ENCODE results near the gene UTS2B. TPM values are rescaled to one million over a fixed set of nuclear protein-coding genes. Genes with fewer than 3 reads are reported as not detected.

The UTS2B gene
- total and polyA plus RNA-seq, 2 experiments from 2014 or later: 0.21 TPM; not detected in 1

- H3K9me3 Mint-ChIP-seq: no peaks in the 10 kb centered on the region
These were observed 1.9 kb downstream of the UTS2B start for GRCh38 chr3:191328383-191328961.

More at GRCh38 chr3:191328383-191328961, 1.9 kb downstream of the UTS2B start:
- H3K9me2 ChIP-seq (ENCODE audit: insufficient read depth): no peaks in the 10 kb centered on the region
- H3K27ac ChIP-seq (ENCODE audit: low read depth): no peak overlapping the region
- peaks cover 29% of the 10 kb centered on the region for H3K79me2 ChIP-seq (replicated peaks; ENCODE audit: insufficient read depth)
- Mint-ChIP-seq H3K36me3 (ENCODE audit: low read depth) (no peaks in the 10 kb centered on the region), H3K4me1 (peaks cover 31% of the 10 kb centered on the region), H3K27me3 (ENCODE audit: insufficient read depth, low read depth, poor library complexity) (peaks cover 9% of the 10 kb centered on the region), H3K27ac (no peak overlapping the region), H3K4me3 (peak overlapping the region; percentile 68)
- peak overlapping the region; percentile 83 for H3K4me3 ChIP-seq
- H4K20me1 ChIP-seq (replicated peaks; ENCODE audit: insufficient read depth): no peaks in the 10 kb centered on the region
- no peak for DNase-seq (ENCODE audit: low spot score)
- H3F3A ChIP-seq (replicated peaks; ENCODE audit: low read depth): peaks cover 4% of the 10 kb centered on the region; the same call in 1 of the 2 replicates
- peaks cover 24% of the 10 kb centered on the region for H3K4me1 ChIP-seq (ENCODE audit: insufficient read depth)
- peaks cover 40% of the 10 kb centered on the region for H3K27me3 ChIP-seq (ENCODE audit: insufficient read depth)
- H2AFZ ChIP-seq: peak overlapping the region; percentile 95
- ATAC-seq: no peak
- no peak for TF ChIP-seq STAT1 (IDR thresholded peaks at IDR 0.05; ENCODE audit: unreplicated experiment)
- TF ChIP-seq, protein P1, sequence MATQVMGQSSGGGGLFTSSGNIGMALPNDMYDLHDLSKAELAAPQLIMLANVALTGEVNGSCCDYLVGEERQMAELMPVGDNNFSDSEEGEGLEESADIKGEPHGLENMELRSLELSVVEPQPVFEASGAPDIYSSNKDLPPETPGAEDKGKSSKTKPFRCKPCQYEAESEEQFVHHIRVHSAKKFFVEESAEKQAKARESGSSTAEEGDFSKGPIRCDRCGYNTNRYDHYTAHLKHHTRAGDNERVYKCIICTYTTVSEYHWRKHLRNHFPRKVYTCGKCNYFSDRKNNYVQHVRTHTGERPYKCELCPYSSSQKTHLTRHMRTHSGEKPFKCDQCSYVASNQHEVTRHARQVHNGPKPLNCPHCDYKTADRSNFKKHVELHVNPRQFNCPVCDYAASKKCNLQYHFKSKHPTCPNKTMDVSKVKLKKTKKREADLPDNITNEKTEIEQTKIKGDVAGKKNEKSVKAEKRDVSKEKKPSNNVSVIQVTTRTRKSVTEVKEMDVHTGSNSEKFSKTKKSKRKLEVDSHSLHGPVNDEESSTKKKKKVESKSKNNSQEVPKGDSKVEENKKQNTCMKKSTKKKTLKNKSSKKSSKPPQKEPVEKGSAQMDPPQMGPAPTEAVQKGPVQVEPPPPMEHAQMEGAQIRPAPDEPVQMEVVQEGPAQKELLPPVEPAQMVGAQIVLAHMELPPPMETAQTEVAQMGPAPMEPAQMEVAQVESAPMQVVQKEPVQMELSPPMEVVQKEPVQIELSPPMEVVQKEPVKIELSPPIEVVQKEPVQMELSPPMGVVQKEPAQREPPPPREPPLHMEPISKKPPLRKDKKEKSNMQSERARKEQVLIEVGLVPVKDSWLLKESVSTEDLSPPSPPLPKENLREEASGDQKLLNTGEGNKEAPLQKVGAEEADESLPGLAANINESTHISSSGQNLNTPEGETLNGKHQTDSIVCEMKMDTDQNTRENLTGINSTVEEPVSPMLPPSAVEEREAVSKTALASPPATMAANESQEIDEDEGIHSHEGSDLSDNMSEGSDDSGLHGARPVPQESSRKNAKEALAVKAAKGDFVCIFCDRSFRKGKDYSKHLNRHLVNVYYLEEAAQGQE (IDR thresholded peaks at IDR 0.05; ENCODE audit: unreplicated experiment): no peak
- no peak for TF ChIP-seq JUNB (IDR thresholded peaks at IDR 0.05; ENCODE audit: unreplicated experiment)
- TF ChIP-seq CREB1 (CRISPR knock-in tag; IDR thresholded peaks at IDR 0.05; ENCODE audit: low read depth): no peak
- TF ChIP-seq ETS1 (IDR thresholded peaks at IDR 0.05): no peak
- no peak for TF ChIP-seq ZNF462 (CRISPR knock-in tag; IDR thresholded peaks at IDR 0.05)
- TF ChIP-seq, protein P2, sequence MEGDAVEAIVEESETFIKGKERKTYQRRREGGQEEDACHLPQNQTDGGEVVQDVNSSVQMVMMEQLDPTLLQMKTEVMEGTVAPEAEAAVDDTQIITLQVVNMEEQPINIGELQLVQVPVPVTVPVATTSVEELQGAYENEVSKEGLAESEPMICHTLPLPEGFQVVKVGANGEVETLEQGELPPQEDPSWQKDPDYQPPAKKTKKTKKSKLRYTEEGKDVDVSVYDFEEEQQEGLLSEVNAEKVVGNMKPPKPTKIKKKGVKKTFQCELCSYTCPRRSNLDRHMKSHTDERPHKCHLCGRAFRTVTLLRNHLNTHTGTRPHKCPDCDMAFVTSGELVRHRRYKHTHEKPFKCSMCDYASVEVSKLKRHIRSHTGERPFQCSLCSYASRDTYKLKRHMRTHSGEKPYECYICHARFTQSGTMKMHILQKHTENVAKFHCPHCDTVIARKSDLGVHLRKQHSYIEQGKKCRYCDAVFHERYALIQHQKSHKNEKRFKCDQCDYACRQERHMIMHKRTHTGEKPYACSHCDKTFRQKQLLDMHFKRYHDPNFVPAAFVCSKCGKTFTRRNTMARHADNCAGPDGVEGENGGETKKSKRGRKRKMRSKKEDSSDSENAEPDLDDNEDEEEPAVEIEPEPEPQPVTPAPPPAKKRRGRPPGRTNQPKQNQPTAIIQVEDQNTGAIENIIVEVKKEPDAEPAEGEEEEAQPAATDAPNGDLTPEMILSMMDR (conservative IDR thresholded peaks at IDR 0.05; ENCODE audit: low read depth in 2 of 2): no peak
- TF ChIP-seq ZNF331 (CRISPR knock-in tag; IDR thresholded peaks at IDR 0.05; ENCODE audit: low read depth): no peak
- TF ChIP-seq ZNF114 (CRISPR knock-in tag; IDR thresholded peaks at IDR 0.05): no peak
- TF ChIP-seq EZH2 (IDR thresholded peaks at IDR 0.05; ENCODE audit: low read depth, unreplicated experiment): no peak
- no peak for TF ChIP-seq NANOG (IDR thresholded peaks at IDR 0.05; ENCODE audit: borderline replicate concordance)
- TF ChIP-seq POLR2AphosphoS5 (IDR thresholded peaks at IDR 0.05; ENCODE audit: low read depth): no peak
- TF ChIP-seq EZH2phosphoT487 (IDR thresholded peaks at IDR 0.05; ENCODE audit: unreplicated experiment): no peak
- H3K36me3 ChIP-seq (ENCODE audit: insufficient read depth): no peaks in the 10 kb centered on the region
- peak overlapping the region; percentile 86 for H3K4me2 ChIP-seq

Measured in GM23338 (cell line).